Measurements from ENCODE around the gene PARD3.

GRCh38 chr10:34547695-34548094 lies 267.4 kb downstream of the PARD3 start:
- TF ChIP-seq POLR2AphosphoS5 (IDR thresholded peaks at IDR 0.05) (no peak), CTCF (IDR thresholded peaks at IDR 0.05; ENCODE audit: poor library complexity, severe bottlenecking) (no peak), EP300 (conservative IDR thresholded peaks at IDR 0.05; ENCODE audit: poor library complexity, severe bottlenecking) (no peak), EZH2 (IDR thresholded peaks at IDR 0.05; ENCODE audit: borderline replicate concordance, insufficient read depth, low read length, poor library complexity, severe bottlenecking) (no peak), REST (IDR thresholded peaks at IDR 0.05; ENCODE audit: borderline replicate concordance) (no peak)
